A673 (cell line): Measurements from ENCODE around the gene SRRM3.

ENCODE experiments used
- EZH2 ChIP-seq: fragments of 200-600 bp; sonication (generic); IDR thresholded peaks from 2 replicates; pipeline ENCODE4 v1.6.1; 2017; ENCODE audit warnings: borderline replicate concordance, low read depth, mild to moderate bottlenecking, mixed read lengths, antibody characterized with exemption, low read length; ENCODE audit not compliant: poor library complexity, severe bottlenecking
- TF ChIP-seq, protein P1 (sequence below): fragments of 300-800, 200-600 bp; sonication (generic); conservative IDR thresholded peaks from 2 replicates; pipeline ENCODE4 v1.5.1; 2017; ENCODE audit warnings: low read depth, mild to moderate bottlenecking, antibody characterized with exemption, low read length, moderate library complexity, mixed read lengths

DNA sequence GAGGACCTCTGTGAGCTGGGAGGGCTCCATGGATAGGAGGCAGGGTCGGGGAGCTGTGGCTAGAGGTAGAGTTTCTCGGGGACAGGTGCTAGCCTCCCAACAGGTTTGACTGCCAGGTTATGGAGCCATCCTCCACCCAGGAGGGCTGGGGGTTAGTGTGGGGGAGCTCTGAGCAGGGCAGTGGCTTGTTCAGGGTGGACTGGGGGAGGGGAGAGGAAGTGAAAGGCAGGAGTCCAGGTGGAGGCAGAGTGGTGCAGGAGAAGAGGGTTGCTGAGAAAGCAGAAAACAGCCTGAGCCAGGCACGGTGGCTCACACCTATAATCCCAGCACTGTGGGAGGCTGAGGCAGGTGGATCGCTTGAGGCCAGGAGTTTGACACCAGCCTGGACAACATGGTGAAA is 60.2 kb downstream of the SRRM3 start:
- TF ChIP-seq, protein P1, sequence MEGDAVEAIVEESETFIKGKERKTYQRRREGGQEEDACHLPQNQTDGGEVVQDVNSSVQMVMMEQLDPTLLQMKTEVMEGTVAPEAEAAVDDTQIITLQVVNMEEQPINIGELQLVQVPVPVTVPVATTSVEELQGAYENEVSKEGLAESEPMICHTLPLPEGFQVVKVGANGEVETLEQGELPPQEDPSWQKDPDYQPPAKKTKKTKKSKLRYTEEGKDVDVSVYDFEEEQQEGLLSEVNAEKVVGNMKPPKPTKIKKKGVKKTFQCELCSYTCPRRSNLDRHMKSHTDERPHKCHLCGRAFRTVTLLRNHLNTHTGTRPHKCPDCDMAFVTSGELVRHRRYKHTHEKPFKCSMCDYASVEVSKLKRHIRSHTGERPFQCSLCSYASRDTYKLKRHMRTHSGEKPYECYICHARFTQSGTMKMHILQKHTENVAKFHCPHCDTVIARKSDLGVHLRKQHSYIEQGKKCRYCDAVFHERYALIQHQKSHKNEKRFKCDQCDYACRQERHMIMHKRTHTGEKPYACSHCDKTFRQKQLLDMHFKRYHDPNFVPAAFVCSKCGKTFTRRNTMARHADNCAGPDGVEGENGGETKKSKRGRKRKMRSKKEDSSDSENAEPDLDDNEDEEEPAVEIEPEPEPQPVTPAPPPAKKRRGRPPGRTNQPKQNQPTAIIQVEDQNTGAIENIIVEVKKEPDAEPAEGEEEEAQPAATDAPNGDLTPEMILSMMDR = no peak
- no peak for TF ChIP-seq EZH2
